Pancreas (tissue), 10 donors: ENCODE measurements around the gene CALCA. TPM values are rescaled to one million over a fixed set of nuclear protein-coding genes. Genes with fewer than 3 reads are reported as not detected.

Experiments used
- ATAC-seq, 4 donors: fragments of 200-7000 bp; cut with Tn5 transposase; one replicate each; pipeline versions ENCODE4 v1.8.0 to v1.9.1; 2020; ENCODE audit warnings: mild to moderate bottlenecking in 4 of 4, moderate library complexity in 4 of 4
- DNase-seq, 6 donors: peaks; one replicate each; pipeline ENCODE4 v3.0.0-alpha.2; 2020
- FAIRE-seq: peaks from 2 replicates; lab custom pipeline; 2012; peaks lifted over from hg19 to GRCh38; lab: Jason Lieb, UNC
- H3K27ac ChIP-seq, 4 donors: fragments of 200-600 bp; sonication (generic); 1 replicate in 3 of 4; 2 replicates in 1 of 4; pipeline versions ENCODE4 v1.5.0 to v1.8.0; 2020
- H3K27me3 ChIP-seq, 4 donors: fragments of 200-600 bp; one replicate each; pipeline ENCODE4 v1.8.0; 2021
- H3K36me3 ChIP-seq, 3 donors: fragments of 200-600 bp; sonication (generic) in 1 of 3; one replicate each; pipeline versions ENCODE4 v1.5.0 to v1.8.0; 2020 to 2021
- H3K4me1 ChIP-seq, 3 donors: fragments of 200-600 bp; one replicate each; pipeline ENCODE4 v1.8.0; 2021
- H3K4me3 ChIP-seq, 4 donors: fragments of 200-600 bp; sonication (generic) in 2 of 4; one replicate each; pipeline versions ENCODE4 v1.5.0 to v1.8.0; 2020 to 2021
- H3K9me3 ChIP-seq, 4 donors: fragments of 200-600 bp; one replicate each; pipeline ENCODE4 v1.8.0; 2021
- CTCF ChIP-seq, 4 donors: fragments of 200-600 bp; sonication (generic) in 3 of 4; IDR thresholded peaks; one replicate each; pipeline versions ENCODE4 v1.5.0 to v1.8.0; 2021; ENCODE audit warnings: antibody characterized with exemption in 4 of 4
- WGBS, 2 donors: extraction: QIAGEN DNeasy Blood & Tissue Kit; methylation state at CpG; one replicate each; pipeline ENCODE4 v1.1.7; 2013; 5-methylcytosine and 5-hydroxymethylcytosine counted together
- intact Hi-C, 3 donors: fragments of 100-400 bp; cut with DNase I; formaldehyde crosslinking; loops; one replicate each; pipeline versions ENCODE4 v1.11.1 to v1.14.2; 2022
- polyA plus RNA-seq, 2 donors: library from polyadenylated mRNA; stranded (reverse); fragments of 200-250 nt; gene quantifications; one replicate each; pipeline ENCODE4 v1.2.3, GENCODE V29; 2013
- total RNA-seq, 6 donors: library from RNA; stranded (reverse); fragmentation: NEBNext Ultra II Directional in 4 of 6; extraction: Animal tissue kit (Norgen Biotek cat#: 25700) in 4 of 6; gene quantifications; one replicate each; pipeline versions ENCODE4 v1.2.1 to v1.2.4, GENCODE V29; 2021 to 2023
- donor health status: healthy with polysubstance abuse.
- donor health status: DM: no; HTN: no; CAD: no; lungs with moderate emphysema.
- donor health status: DM: no; HTN: no; CAD: no.
- donor health status: control.
- donor health status: control.
- donor health status: Bipolar disorder and iron deficiency.
- donor health status: DM: yes; HTN: yes; CAD: no.
- donor health status: DM: no; HTN: no; CAD: no.
- donor health status: DM: no; HTN: no; CAD: no.
- donor health status: DM: yes; HTN: yes; CAD: no.

Gene CALCA
- total and polyA plus RNA-seq, 8 donors, result 0.12 to 0.38 TPM; not detected in 6

DNA sequence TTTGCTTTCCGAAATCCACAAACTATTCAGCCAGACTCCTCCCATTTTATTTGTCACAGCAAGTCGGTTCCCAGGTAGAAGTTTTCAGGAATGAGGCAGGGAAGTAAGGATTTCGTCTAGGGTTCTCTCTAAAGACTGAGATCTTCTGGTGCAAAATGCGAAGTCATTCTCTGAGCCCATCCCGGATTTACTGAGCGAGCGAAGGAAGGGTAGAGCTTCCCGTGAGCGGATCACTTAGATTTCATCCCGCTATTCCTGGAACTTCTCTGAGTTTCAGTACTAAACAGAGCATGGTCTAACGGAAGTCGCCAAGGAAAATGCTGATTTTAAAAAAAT, 3.1 kb upstream of the CALCA start:
- H3K9me3 ChIP-seq, result no peaks in the 10 kb centered on the region
- DNase-seq, result no peak

DNA sequence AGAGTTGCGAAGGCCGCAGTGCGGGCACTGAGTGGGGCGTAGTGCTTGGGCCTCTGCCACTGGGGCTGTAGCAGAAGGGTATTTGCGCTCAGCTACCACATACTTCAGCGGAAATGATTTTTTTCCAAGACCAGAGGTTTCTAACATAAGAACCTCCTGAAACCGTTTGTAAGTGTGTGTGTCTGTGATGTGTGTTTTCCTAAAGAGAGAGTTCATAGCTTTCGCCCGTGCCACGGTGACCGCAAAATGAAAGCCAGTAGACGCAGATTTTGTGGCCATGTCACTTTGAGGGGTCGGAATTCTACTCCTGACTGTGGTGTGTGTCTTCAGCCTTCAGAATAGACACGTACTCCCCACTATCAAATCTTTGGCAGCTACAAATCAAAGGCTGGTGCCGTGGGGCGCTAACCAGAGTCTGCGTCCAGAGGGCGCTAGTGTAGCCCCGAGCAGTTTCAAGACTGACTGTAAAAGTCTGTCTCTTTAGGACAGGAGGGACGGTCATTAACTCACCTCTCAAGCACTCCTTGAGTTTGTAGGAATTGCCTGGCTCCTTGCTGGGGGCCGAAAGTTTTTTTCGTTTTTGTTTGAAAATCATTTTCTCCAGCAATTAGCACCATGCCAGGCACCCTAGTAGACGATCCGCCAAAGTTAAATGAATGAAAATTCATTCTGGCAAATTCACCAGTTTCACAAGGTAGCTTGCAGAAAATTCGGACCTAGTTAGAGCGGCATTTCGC, 2.5 kb upstream of the CALCA start:
- intact Hi-C loops, result no loop called here
- no peaks in the 10 kb centered on the region for H3K9me3 ChIP-seq
- no peak overlapping the region for H3K27ac ChIP-seq
- DNase-seq, result peak; percentile 16 to 80 (median 52)
- peaks cover 0 to 37% (median 2%) of the 10 kb centered on the region in 4 donors for H3K27me3 ChIP-seq
- 5 to 7% methylated on average over 27 of the region's 27 CpGs for WGBS, 2 donors
- peak; percentile 19 to 57 (median 50) for TF ChIP-seq CTCF (IDR thresholded peaks at IDR 0.05)
- H3K36me3 ChIP-seq, result no peaks in the 10 kb centered on the region
- peak; percentile 78 to 90 (median 88) for ATAC-seq
- peak overlapping the region in 2 of 4 donors; percentile 13 to 32 for H3K4me3 ChIP-seq
- no peak for FAIRE-seq
- peaks cover 12 to 13% (median 12%) of the 10 kb centered on the region in 3 donors for H3K4me1 ChIP-seq

More for the DNA sequence above, 3.1 kb upstream of the CALCA start:
- intact Hi-C loops, result no loop called here
- Histone ChIP-seq H3K4me1 (peaks cover 12 to 13% (median 12%) of the 10 kb centered on the region in 3 donors), H3K4me3 (peak overlapping the region in 2 of 4 donors; percentile 13 to 32), H3K27me3 (peaks cover 0 to 37% (median 2%) of the 10 kb centered on the region in 4 donors), H3K27ac (no peak overlapping the region), H3K36me3 (no peaks in the 10 kb centered on the region)
- no peak for TF ChIP-seq CTCF (IDR thresholded peaks at IDR 0.05)
- FAIRE-seq (no peak), ATAC-seq (peak in 2 of 4 donors; percentile 4 to 9)
- 8% methylated on average over 12 of the region's 12 CpGs for WGBS, 2 donors

DNA sequence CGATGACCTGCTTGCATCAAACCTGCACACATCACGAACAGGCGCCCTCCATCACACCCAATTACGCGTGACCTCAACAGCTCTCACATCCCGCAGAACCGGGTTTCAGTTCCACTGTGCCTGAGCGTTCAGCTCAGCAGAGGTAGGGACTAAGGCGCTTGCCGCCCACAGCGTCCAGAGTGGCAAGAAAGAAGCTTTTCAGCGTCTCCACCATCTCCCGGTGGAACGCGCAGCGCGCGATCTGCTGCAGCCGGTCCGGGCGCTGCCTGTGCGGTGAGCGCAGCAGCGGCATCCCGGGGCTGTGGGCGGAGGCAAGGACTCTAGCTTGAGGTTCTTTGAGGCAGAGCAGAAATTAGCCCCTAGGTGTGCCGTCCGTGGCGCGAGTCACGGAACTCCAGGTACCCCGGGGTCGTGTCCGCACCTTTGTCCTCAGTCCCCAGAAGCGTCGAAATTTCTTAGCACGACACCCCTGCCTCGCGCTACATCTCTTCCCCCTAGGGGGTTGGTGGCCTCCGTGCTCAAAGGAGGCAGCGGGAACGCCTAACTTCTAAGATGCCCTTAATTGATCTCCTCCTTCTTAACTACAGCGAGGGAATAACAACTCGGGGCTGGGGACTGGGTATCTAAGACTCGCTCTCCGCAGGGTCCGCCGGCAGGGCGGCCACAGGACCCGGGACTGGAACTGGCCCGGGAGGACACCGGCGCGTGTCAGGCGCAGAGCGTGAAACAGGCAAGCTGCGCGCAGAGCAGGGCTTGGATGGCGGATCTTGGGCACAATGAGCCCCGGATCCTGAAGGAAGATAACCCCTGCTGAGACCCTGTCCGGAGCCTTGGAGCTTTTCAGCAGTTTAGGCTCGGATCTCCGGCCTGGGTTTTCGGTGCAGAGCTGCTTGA, 1.7 kb upstream of the CALCA start:
- ATAC-seq (peak; percentile 50 to 58 (median 56)), DNase-seq (peak in 2 of 6 donors; percentile 69 to 74), FAIRE-seq (no peak)
- no peaks in the 10 kb centered on the region for H3K9me3 ChIP-seq
- H3K27ac ChIP-seq, result no peak overlapping the region
- H3K27me3 ChIP-seq, result peaks cover 0 to 37% (median 2%) of the 10 kb centered on the region in 4 donors
- 4 to 5% methylated on average over 64 of the region's 64 CpGs for WGBS, 2 donors
- peaks cover 12 to 13% (median 12%) of the 10 kb centered on the region in 3 donors for H3K4me1 ChIP-seq
- peak overlapping the region in 2 of 4 donors; percentile 13 to 32 for H3K4me3 ChIP-seq
- no peaks in the 10 kb centered on the region for H3K36me3 ChIP-seq
- intact Hi-C loops, result no loop called here
- no peak for TF ChIP-seq CTCF (IDR thresholded peaks at IDR 0.05)

DNA sequence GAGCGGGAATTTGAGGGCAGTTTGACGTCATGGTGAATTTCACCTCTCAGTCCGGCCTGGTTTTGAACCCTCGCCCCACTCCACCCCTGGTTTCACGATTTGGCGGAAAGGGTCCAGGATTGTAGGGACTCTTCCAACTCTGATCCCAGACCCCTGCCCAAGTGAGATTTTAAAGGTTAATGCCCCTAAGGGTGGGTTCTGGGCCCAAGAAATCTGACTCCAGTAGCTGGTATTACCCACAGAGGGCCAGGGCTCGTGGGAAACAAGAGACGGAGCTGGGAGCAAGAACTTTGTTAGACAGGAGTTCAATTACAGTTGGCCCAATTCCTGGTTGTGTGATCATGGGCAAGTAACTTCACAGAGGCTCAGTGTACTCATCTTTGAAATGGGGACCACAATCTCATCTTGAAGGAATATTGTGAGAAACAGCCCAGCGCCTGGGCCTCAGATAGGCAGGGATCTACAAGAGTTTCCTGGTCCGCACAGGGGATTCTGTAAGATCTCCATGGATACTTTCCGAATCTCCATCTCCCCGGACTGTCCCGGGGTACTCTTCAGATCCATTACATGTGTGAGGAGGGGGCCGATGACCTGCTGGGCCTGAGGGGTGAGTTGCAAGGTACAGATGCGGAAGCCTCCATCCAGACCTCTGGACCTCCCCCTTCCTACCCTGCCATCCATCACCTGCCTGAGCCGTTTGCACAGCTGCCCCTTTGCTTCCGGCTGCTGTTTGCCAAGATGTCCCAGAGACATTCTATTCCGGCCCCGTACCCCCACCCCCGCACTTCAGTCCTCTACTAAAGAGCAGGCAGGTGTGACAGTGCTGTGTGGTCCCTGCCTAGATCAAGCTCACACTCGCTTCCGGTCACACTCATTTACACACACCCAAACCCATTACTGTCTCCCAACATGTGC, 687 bp upstream of the CALCA start:
- peak in 1 of 6 donors; percentile 44 for DNase-seq
- intact Hi-C loops, result no loop called here

More for the DNA sequence above, 687 bp upstream of the CALCA start:
- FAIRE-seq (no peak), ATAC-seq (no peak)
- no peak for TF ChIP-seq CTCF (IDR thresholded peaks at IDR 0.05)
- Histone ChIP-seq H3K27ac (no peak overlapping the region), H3K27me3 (peaks cover 0 to 30% (median 2%) of the 10 kb centered on the region in 4 donors), H3K4me1 (peaks cover 12 to 13% (median 12%) of the 10 kb centered on the region in 3 donors), H3K9me3 (no peaks in the 10 kb centered on the region), H3K4me3 (no peak overlapping the region), H3K36me3 (no peaks in the 10 kb centered on the region)
- 25 to 28% methylated on average over 22 of the region's 22 CpGs for WGBS, 2 donors
